Lower leg skin (tissue), 3 donors: ENCODE results near the gene DLG2.

ENCODE experiments used
- CTCF ChIP-seq, 3 donors: fragments of 450-650 bp; IDR thresholded peaks; one replicate each; pipeline ENCODE4 v1.5.1; 2016; ENCODE audit warnings: antibody characterized with exemption in 3 of 3, mild to moderate bottlenecking in 3 of 3, moderate library complexity in 2 of 3
- POLR2A ChIP-seq, 2 donors: fragments of 450-650 bp; IDR thresholded peaks; one replicate each; pipeline ENCODE4 v1.6.1; 2016 to 2017; ENCODE audit warnings: antibody characterized with exemption in 2 of 2, mild to moderate bottlenecking in 1 of 2, moderate library complexity in 1 of 2

GRCh38 chr11:84819537-84819936 is 807.6 kb downstream of the DLG2 start:
- TF ChIP-seq CTCF (IDR thresholded peaks at IDR 0.05) = no peak
- TF ChIP-seq POLR2A (IDR thresholded peaks at IDR 0.05) = no peak
